ENCODE data around the gene COQ7.
A peak's percentile ranks its signal among the peaks of the same experiment; 100 is the strongest.

The COQ7 gene

GRCh38 chr16:19113577-19114358 lies 46.4 kb downstream of the COQ7 start, which contains the start of gene ITPRIPL2:
Gene ITPRIPL2, plus strand, starts transcription at chr16:19113964. Its CDS starts 498 bp downstream, at chr16:19114462.
- DNase-seq, result no peak

- no peak for DNase-seq
These were observed 47.1 kb downstream of the COQ7 start for GRCh38 chr16:19114359-19115147.

- DNase-seq, result no peak
These were observed 48.0 kb downstream of the COQ7 start for GRCh38 chr16:19115148-19116021.

- DNase-seq, result no peak
These were observed 49.5 kb downstream of the COQ7 start for GRCh38 chr16:19116711-19117449.

GRCh38 chr16:19118938-19119431 lies 51.6 kb downstream of the COQ7 start:
- peak; percentile 63 for DNase-seq

- no peak for DNase-seq
These were observed 52.1 kb downstream of the COQ7 start for GRCh38 chr16:19119564-19119963.

- DNase-seq, result no peak
These were observed 56.2 kb downstream of the COQ7 start for GRCh38 chr16:19123535-19124178.

- no peak for DNase-seq
These were observed 58.9 kb downstream of the COQ7 start for GRCh38 chr16:19126300-19126699.

- no peak for DNase-seq
These were observed 59.8 kb downstream of the COQ7 start for GRCh38 chr16:19127205-19127604.

- no peak for DNase-seq
These were observed 60.3 kb downstream of the COQ7 start for GRCh38 chr16:19127674-19128131.

GRCh38 chr16:19128454-19129200 lies 61.2 kb downstream of the COQ7 start:
- DNase-seq, result no peak

All from stimulated activated CD4-positive, alpha-beta T cell treated with anti-CD3 and anti-CD28 coated beads, Interleukin-4, amount 100 ng/mL, for 24 hours (primary cell).